ENCODE measurements around the gene TJP2.
A peak's percentile ranks its signal among the peaks of the same experiment; 100 is the strongest.

Gene TJP2

GRCh38 chr9:69190863-69191181 lies 16.7 kb downstream of the TJP2 start:
- peak overlapping the region; percentile 70 for H3K4me2 ChIP-seq (ENCODE audit: low read length)
- no peaks in the 10 kb centered on the region for H3K9me3 ChIP-seq (ENCODE audit: low read length)
- no peak for TF ChIP-seq EZH2 (IDR thresholded peaks at IDR 0.05; ENCODE audit: borderline replicate concordance, low read length)
- TF ChIP-seq, protein P1, sequence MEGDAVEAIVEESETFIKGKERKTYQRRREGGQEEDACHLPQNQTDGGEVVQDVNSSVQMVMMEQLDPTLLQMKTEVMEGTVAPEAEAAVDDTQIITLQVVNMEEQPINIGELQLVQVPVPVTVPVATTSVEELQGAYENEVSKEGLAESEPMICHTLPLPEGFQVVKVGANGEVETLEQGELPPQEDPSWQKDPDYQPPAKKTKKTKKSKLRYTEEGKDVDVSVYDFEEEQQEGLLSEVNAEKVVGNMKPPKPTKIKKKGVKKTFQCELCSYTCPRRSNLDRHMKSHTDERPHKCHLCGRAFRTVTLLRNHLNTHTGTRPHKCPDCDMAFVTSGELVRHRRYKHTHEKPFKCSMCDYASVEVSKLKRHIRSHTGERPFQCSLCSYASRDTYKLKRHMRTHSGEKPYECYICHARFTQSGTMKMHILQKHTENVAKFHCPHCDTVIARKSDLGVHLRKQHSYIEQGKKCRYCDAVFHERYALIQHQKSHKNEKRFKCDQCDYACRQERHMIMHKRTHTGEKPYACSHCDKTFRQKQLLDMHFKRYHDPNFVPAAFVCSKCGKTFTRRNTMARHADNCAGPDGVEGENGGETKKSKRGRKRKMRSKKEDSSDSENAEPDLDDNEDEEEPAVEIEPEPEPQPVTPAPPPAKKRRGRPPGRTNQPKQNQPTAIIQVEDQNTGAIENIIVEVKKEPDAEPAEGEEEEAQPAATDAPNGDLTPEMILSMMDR (IDR thresholded peaks at IDR 0.05; ENCODE audit: low read length) = no peak
- H3F3A ChIP-seq (ENCODE audit: insufficient read depth, low read length) = no peaks in the 10 kb centered on the region
- H3K4me3 ChIP-seq (ENCODE audit: low read depth, low read length, poor library complexity, severe bottlenecking) = peak overlapping the region; percentile 51
- H3K27ac ChIP-seq (ENCODE audit: low read depth, low read length, poor library complexity, severe bottlenecking) = peak overlapping the region; percentile 88
- H3K27me3 ChIP-seq (ENCODE audit: insufficient read depth, low read length) = no peaks in the 10 kb centered on the region
- peaks cover 92% of the 10 kb centered on the region for H3K4me1 ChIP-seq (ENCODE audit: insufficient read depth, low read length, severe bottlenecking)
- no peaks in the 10 kb centered on the region for H3K9me2 ChIP-seq (ENCODE audit: low read depth, low read length)
- no peak overlapping the region for H2AFZ ChIP-seq (ENCODE audit: low read length)
- H3K9ac ChIP-seq (ENCODE audit: low read length) = peak overlapping the region; percentile 52; the same call in 1 of the 2 replicates
- H3K36me3 ChIP-seq (ENCODE audit: insufficient read depth, low read length) = no peaks in the 10 kb centered on the region
- no peaks in the 10 kb centered on the region for H4K20me1 ChIP-seq (ENCODE audit: insufficient read depth, low read length)
- H3K79me2 ChIP-seq (ENCODE audit: insufficient read depth, low read length) = 0 out of 2 replicates have a peak, but pooled peaks cover 10% of the 10 kb centered on the region

DNA sequence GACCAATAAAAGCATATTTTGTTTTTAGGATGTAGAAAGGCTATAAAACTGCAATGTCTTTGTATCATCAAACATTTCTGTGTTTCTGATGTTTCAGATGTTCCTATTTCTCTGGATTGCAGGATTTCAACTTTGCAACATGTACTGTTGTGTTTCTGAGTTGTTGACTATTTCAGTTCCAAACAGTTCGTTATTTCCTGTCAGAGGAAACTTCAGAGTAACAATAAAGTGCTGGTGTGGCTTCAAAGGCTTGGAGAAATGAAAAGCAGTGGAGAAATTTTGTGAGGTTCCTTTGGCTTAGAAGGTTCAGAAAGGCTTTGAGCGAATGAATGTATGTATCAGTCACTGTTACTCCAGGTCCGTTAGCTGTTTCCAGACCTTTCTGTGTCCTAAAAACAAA lies 17.2 kb downstream of the TJP2 start:
- H3K79me2 ChIP-seq (ENCODE audit: insufficient read depth, low read length) = 0 out of 2 replicates have a peak, but pooled peaks cover 10% of the 10 kb centered on the region

DNA sequence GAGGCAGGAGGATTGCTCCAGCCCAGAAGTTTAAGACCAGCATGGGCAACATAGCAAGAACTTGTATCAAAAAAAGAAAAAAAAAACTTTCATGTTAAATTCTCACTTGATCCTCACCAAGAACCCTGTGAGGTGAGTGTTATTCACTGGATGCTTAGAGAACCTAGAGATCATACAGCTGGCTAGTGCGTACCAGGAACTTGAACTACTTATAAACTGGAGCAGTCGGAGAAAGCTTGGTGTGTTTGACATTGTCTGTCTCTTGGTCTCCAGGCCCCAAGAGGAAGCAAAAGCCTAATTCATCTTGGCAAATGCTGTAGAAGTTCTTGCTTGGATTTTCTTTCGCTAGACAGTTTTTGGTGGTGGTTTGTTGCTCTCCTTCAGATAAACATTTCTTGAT lies 18.1 kb downstream of the TJP2 start:
- H3K4me1 ChIP-seq (ENCODE audit: insufficient read depth, low read length, severe bottlenecking) = peaks cover 79% of the 10 kb centered on the region
- no peaks in the 10 kb centered on the region for H4K20me1 ChIP-seq (ENCODE audit: insufficient read depth, low read length)
- peak overlapping the region; percentile 88 for H3K27ac ChIP-seq (ENCODE audit: low read depth, low read length, poor library complexity, severe bottlenecking)
- no peaks in the 10 kb centered on the region for H3K9me2 ChIP-seq (ENCODE audit: low read depth, low read length)
- H3K9ac ChIP-seq (ENCODE audit: low read length) = no peak overlapping the region
- H3K4me2 ChIP-seq (ENCODE audit: low read length) = peak overlapping the region; percentile 17; the same call in 1 of the 2 replicates
- 0 out of 2 replicates have a peak, but pooled peaks cover 10% of the 10 kb centered on the region for H3K79me2 ChIP-seq (ENCODE audit: insufficient read depth, low read length)
- no peaks in the 10 kb centered on the region for H3K27me3 ChIP-seq (ENCODE audit: insufficient read depth, low read length)
- TF ChIP-seq, protein P1 (IDR thresholded peaks at IDR 0.05; ENCODE audit: low read length) = no peak
- TF ChIP-seq EZH2 (IDR thresholded peaks at IDR 0.05; ENCODE audit: borderline replicate concordance, low read length) = no peak
- no peaks in the 10 kb centered on the region for H3K9me3 ChIP-seq (ENCODE audit: low read length)
- H3K36me3 ChIP-seq (ENCODE audit: insufficient read depth, low read length) = no peaks in the 10 kb centered on the region
- H2AFZ ChIP-seq (ENCODE audit: low read length) = no peak overlapping the region
- no peak overlapping the region for H3K4me3 ChIP-seq (ENCODE audit: low read depth, low read length, poor library complexity, severe bottlenecking)
- H3F3A ChIP-seq (ENCODE audit: insufficient read depth, low read length) = no peaks in the 10 kb centered on the region

More for the DNA sequence above, 17.2 kb downstream of the TJP2 start:
- Histone ChIP-seq H3K36me3 (ENCODE audit: insufficient read depth, low read length) (no peaks in the 10 kb centered on the region), H3K4me2 (ENCODE audit: low read length) (peak overlapping the region; percentile 70), H4K20me1 (ENCODE audit: insufficient read depth, low read length) (no peaks in the 10 kb centered on the region), H3K27me3 (ENCODE audit: insufficient read depth, low read length) (no peaks in the 10 kb centered on the region), H3K4me3 (ENCODE audit: low read depth, low read length, poor library complexity, severe bottlenecking) (peak overlapping the region; percentile 51), H3K9me2 (ENCODE audit: low read depth, low read length) (no peaks in the 10 kb centered on the region), H3K9me3 (ENCODE audit: low read length) (no peaks in the 10 kb centered on the region), H3K27ac (ENCODE audit: low read depth, low read length, poor library complexity, severe bottlenecking) (peak overlapping the region; percentile 88), H3F3A (ENCODE audit: insufficient read depth, low read length) (no peaks in the 10 kb centered on the region), H2AFZ (ENCODE audit: low read length) (no peak overlapping the region), H3K9ac (ENCODE audit: low read length) (peak overlapping the region; percentile 52; the same call in 1 of the 2 replicates), H3K4me1 (ENCODE audit: insufficient read depth, low read length, severe bottlenecking) (peaks cover 88% of the 10 kb centered on the region)
- TF ChIP-seq, protein P1 (IDR thresholded peaks at IDR 0.05; ENCODE audit: low read length) = no peak
- no peak for TF ChIP-seq EZH2 (IDR thresholded peaks at IDR 0.05; ENCODE audit: borderline replicate concordance, low read length)
